ENCODE results near the gene TDP2.
"Not testable (repeated sequence)": the region's sequence is repeated elsewhere in the genome, so short reads cannot be mapped to it uniquely, and the experiment has no call there.

The TDP2 gene

GRCh38 chr6:24666641-24667377 is at the start of gene TDP2, which contains the start of gene ACOT13:
TDP2 (minus strand) TSS chr6:24666899; CDS start chr6:24666862, 37 bp downstream.
ACOT13 (plus strand) TSS chr6:24667077; CDS start chr6:24667264, 187 bp downstream.
- H3K36me3 Mint-ChIP-seq (ENCODE audit: insufficient read depth), result peaks cover 29% of the 10 kb centered on the region
- no peaks in the 10 kb centered on the region for H3K9me3 Mint-ChIP-seq
- peaks cover 67% of the 10 kb centered on the region for H3K4me1 Mint-ChIP-seq
- peak within 1 kb of the TSS; percentile 96 for H3K27ac Mint-ChIP-seq (ENCODE audit: low read depth)
- peak within 1 kb of the TSS; percentile 98 for H3K4me3 Mint-ChIP-seq
- DNase-seq (ENCODE audit: low spot score in 2 of 2), result peak; percentile 90 to 95
- peak; percentile 92 for ATAC-seq (replicated peaks; ENCODE audit: extremely low read depth, poor library complexity, severe bottlenecking)
- no peaks in the 10 kb centered on the region for H3K27me3 Mint-ChIP-seq

- Mint-ChIP-seq H3K4me1 (peaks cover 52% of the 10 kb centered on the region), H3K27me3 (no peaks in the 10 kb centered on the region), H3K36me3 (ENCODE audit: insufficient read depth) (peaks cover 85% of the 10 kb centered on the region)
These were observed 44.0 kb upstream of the TDP2 start for GRCh38 chr6:24710519-24711303.

GRCh38 chr6:24709014-24709711 is 42.5 kb upstream of the TDP2 start:
- H3K4me1 Mint-ChIP-seq, result peaks cover 40% of the 10 kb centered on the region
- DNase-seq (ENCODE audit: low spot score in 2 of 2) (no peak), ATAC-seq (replicated peaks; ENCODE audit: extremely low read depth, poor library complexity, severe bottlenecking) (no peak)
- H3K9me3 Mint-ChIP-seq, result no peaks in the 10 kb centered on the region
- peaks cover 80% of the 10 kb centered on the region for H3K36me3 Mint-ChIP-seq (ENCODE audit: insufficient read depth)
- H3K27me3 Mint-ChIP-seq, result no peaks in the 10 kb centered on the region
- H3K27ac Mint-ChIP-seq (ENCODE audit: low read depth), result no peak overlapping the region
- no peak overlapping the region for H3K4me3 Mint-ChIP-seq

More at GRCh38 chr6:24710519-24711303, 44.0 kb upstream of the TDP2 start:
- Mint-ChIP-seq H3K9me3 (no peaks in the 10 kb centered on the region), H3K4me3 (peak overlapping the region; percentile 3), H3K27ac (ENCODE audit: low read depth) (peak overlapping the region; percentile 5)
- no peak for DNase-seq (ENCODE audit: low spot score in 2 of 2)
- ATAC-seq (replicated peaks; ENCODE audit: extremely low read depth, poor library complexity, severe bottlenecking), result no peak

GRCh38 chr6:24708612-24709011 is 41.9 kb upstream of the TDP2 start:
- H3K36me3 Mint-ChIP-seq (ENCODE audit: insufficient read depth), result peaks cover 80% of the 10 kb centered on the region
- peaks cover 39% of the 10 kb centered on the region for H3K4me1 Mint-ChIP-seq
- no peak for ATAC-seq (replicated peaks; ENCODE audit: extremely low read depth, poor library complexity, severe bottlenecking)
- no peak overlapping the region for H3K4me3 Mint-ChIP-seq
- H3K27me3 Mint-ChIP-seq, result no peaks in the 10 kb centered on the region
- no peak for DNase-seq (ENCODE audit: low spot score in 2 of 2)
- no peaks in the 10 kb centered on the region for H3K9me3 Mint-ChIP-seq
- H3K27ac Mint-ChIP-seq (ENCODE audit: low read depth), result no peak overlapping the region

GRCh38 chr6:24704468-24704867 is 37.8 kb upstream of the TDP2 start:
- Mint-ChIP-seq H3K27ac (ENCODE audit: low read depth) (peak overlapping the region; percentile 69), H3K4me1 (peaks cover 30% of the 10 kb centered on the region), H3K36me3 (ENCODE audit: insufficient read depth) (peaks cover 63% of the 10 kb centered on the region), H3K9me3 (no peaks in the 10 kb centered on the region), H3K4me3 (no peak overlapping the region), H3K27me3 (no peaks in the 10 kb centered on the region)
- ATAC-seq (replicated peaks; ENCODE audit: extremely low read depth, poor library complexity, severe bottlenecking), result no peak
- no peak for DNase-seq (ENCODE audit: low spot score in 2 of 2)

GRCh38 chr6:24702720-24703282 is 36.1 kb upstream of the TDP2 start:
- no peaks in the 10 kb centered on the region for H3K9me3 Mint-ChIP-seq
- DNase-seq (ENCODE audit: low spot score in 2 of 2) (no peak), ATAC-seq (replicated peaks; ENCODE audit: extremely low read depth, poor library complexity, severe bottlenecking) (no peak)
- H3K27ac Mint-ChIP-seq (ENCODE audit: low read depth), result peak overlapping the region; percentile 69
- H3K4me1 Mint-ChIP-seq, result peaks cover 30% of the 10 kb centered on the region
- H3K4me3 Mint-ChIP-seq, result no peak overlapping the region
- H3K27me3 Mint-ChIP-seq, result no peaks in the 10 kb centered on the region
- H3K36me3 Mint-ChIP-seq (ENCODE audit: insufficient read depth), result peaks cover 51% of the 10 kb centered on the region

- ATAC-seq (replicated peaks; ENCODE audit: extremely low read depth, poor library complexity, severe bottlenecking) (no peak), DNase-seq (ENCODE audit: low spot score in 2 of 2) (no peak)
- Mint-ChIP-seq H3K27me3 (no peaks in the 10 kb centered on the region), H3K4me3 (no peak overlapping the region), H3K27ac (ENCODE audit: low read depth) (peak overlapping the region; percentile 68), H3K9me3 (no peaks in the 10 kb centered on the region), H3K36me3 (ENCODE audit: insufficient read depth) (peaks cover 29% of the 10 kb centered on the region), H3K4me1 (peaks cover 29% of the 10 kb centered on the region)
These were observed 33.0 kb upstream of the TDP2 start for GRCh38 chr6:24699521-24700359.

- no peaks in the 10 kb centered on the region for H3K9me3 Mint-ChIP-seq
- H3K36me3 Mint-ChIP-seq (ENCODE audit: insufficient read depth), result peaks cover 13% of the 10 kb centered on the region
- no peak for ATAC-seq (replicated peaks; ENCODE audit: extremely low read depth, poor library complexity, severe bottlenecking)
- DNase-seq (ENCODE audit: low spot score in 2 of 2), result no peak
- H3K27me3 Mint-ChIP-seq, result no peaks in the 10 kb centered on the region
- H3K27ac Mint-ChIP-seq (ENCODE audit: low read depth), result no peak overlapping the region
- peaks cover 16% of the 10 kb centered on the region for H3K4me1 Mint-ChIP-seq
- no peak overlapping the region for H3K4me3 Mint-ChIP-seq
These were observed 29.4 kb upstream of the TDP2 start for GRCh38 chr6:24696097-24696496.

- ATAC-seq (replicated peaks; ENCODE audit: extremely low read depth, poor library complexity, severe bottlenecking), result peak; percentile 70
- peak in 1 of 2 donors; percentile 27 for DNase-seq (ENCODE audit: low spot score in 2 of 2)
- peaks cover 15% of the 10 kb centered on the region for H3K36me3 Mint-ChIP-seq (ENCODE audit: insufficient read depth)
- H3K4me3 Mint-ChIP-seq; H3K9me3 Mint-ChIP-seq; H3K27ac Mint-ChIP-seq (ENCODE audit: low read depth); H3K27me3 Mint-ChIP-seq: not testable (repeated sequence)
- H3K4me1 Mint-ChIP-seq, result peaks cover 12% of the 10 kb centered on the region
These were observed 28.9 kb upstream of the TDP2 start for GRCh38 chr6:24695635-24696034.

GRCh38 chr6:24694198-24694597 is 27.5 kb upstream of the TDP2 start:
- no peak overlapping the region for H3K4me3 Mint-ChIP-seq
- peaks cover 13% of the 10 kb centered on the region for H3K36me3 Mint-ChIP-seq (ENCODE audit: insufficient read depth)
- ATAC-seq (replicated peaks; ENCODE audit: extremely low read depth, poor library complexity, severe bottlenecking) (no peak), DNase-seq (ENCODE audit: low spot score in 2 of 2) (no peak)
- no peaks in the 10 kb centered on the region for H3K27me3 Mint-ChIP-seq
- peaks cover 12% of the 10 kb centered on the region for H3K4me1 Mint-ChIP-seq
- H3K27ac Mint-ChIP-seq (ENCODE audit: low read depth), result no peak overlapping the region
- no peaks in the 10 kb centered on the region for H3K9me3 Mint-ChIP-seq

GRCh38 chr6:24692848-24693592 is 26.3 kb upstream of the TDP2 start:
- peaks cover 10% of the 10 kb centered on the region for H3K36me3 Mint-ChIP-seq (ENCODE audit: insufficient read depth)
- H3K4me3 Mint-ChIP-seq, result no peak overlapping the region
- H3K4me1 Mint-ChIP-seq, result peaks cover 12% of the 10 kb centered on the region
- DNase-seq (ENCODE audit: low spot score in 2 of 2) (no peak), ATAC-seq (replicated peaks; ENCODE audit: extremely low read depth, poor library complexity, severe bottlenecking) (no peak)
- no peaks in the 10 kb centered on the region for H3K27me3 Mint-ChIP-seq
- no peaks in the 10 kb centered on the region for H3K9me3 Mint-ChIP-seq
- no peak overlapping the region for H3K27ac Mint-ChIP-seq (ENCODE audit: low read depth)
